GM19351 (cell line): ENCODE data around the gene SMIM11.
"Not testable (repeated sequence)": the region's sequence is repeated elsewhere in the genome, so short reads cannot be mapped to it uniquely, and the experiment has no call there.

Experiments used
- ATAC-seq: cut with Tn5 transposase; IDR thresholded peaks from one replicate; pipeline ENCODE4 v1.9.1; 2021; ENCODE audit warnings: mild to moderate bottlenecking, moderate library complexity; ENCODE audit not compliant: unreplicated experiment

Gene SMIM11

DNA sequence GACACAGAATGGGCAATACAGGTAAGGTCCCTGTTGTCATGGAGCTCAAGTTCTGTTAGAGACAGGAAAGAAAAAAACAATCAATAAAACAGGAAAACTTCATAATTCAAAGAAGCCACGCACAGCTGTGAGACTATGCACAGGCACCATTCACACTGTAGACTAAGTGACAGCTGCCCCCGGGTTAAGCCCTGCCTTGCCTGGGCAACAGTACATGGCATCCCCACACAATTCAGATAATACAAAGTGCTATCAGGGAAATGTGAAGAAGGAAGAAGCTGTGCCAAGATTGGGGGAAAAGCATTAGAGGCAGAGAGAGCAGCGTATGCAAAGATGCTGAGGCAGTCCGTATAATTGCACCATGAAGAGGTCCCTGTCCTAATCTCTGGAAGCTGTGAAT, 20.5 kb upstream of the SMIM11 start:
- ATAC-seq, result no peak

DNA sequence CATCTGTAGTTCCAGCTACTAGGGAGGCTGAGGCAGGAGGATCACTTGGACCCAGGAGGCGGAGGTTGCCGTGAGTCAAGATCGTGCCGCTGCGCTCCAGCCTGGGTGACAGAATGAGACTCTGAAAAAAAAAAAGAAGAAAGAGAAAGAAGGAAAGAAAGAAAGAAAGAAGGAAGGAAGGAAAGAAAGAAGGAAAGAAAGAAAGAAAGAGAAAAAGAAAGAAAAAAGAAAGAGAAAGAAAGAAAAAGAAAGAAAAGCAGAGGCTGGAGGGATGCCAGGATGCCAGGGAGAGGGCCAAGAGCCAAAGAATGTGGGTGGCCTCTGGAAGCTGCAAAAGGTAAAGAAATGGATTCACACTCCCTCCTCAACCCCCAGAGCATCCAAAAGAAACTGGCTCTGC, 19.7 kb upstream of the SMIM11 start:
- no peak for ATAC-seq

DNA sequence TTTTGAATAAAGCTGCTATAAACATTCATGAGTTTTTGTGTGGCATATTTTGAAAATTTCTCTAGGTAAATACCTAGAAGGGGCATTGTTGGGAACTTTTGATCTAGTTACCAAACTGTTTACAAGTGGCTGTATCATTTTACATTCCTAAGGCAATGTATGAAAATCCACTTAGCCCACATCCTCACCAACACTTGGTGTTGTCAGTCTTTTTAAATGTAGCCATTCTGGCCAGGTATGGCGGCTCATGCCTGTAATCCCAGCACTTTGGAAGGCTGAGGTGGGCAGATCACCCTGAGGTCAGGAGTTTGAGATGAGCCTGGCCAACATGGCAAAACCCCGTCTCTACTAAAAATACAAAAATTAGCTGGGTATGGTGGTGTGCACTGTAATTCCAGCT, 17.4 kb upstream of the SMIM11 start:
- no peak for ATAC-seq

DNA sequence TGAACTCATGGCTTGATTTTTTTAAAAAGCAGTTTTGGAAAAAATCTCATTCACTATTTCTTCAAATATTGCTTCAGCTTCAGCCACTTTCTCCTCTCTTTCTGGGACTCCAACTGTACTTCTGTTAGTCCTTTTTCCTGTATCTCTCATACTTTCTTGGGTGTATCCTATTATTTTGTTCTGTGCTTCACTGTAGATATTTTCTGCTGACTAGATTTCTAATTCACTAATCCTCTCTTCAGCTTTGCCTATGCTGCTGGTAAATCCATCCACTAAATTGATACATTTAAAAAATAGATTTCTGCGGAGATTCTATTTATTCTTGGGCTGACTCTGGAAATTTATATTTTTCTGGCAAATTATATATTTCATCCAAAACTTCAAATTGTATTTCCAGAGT, 16.4 kb upstream of the SMIM11 start:
- ATAC-seq, result no peak

DNA sequence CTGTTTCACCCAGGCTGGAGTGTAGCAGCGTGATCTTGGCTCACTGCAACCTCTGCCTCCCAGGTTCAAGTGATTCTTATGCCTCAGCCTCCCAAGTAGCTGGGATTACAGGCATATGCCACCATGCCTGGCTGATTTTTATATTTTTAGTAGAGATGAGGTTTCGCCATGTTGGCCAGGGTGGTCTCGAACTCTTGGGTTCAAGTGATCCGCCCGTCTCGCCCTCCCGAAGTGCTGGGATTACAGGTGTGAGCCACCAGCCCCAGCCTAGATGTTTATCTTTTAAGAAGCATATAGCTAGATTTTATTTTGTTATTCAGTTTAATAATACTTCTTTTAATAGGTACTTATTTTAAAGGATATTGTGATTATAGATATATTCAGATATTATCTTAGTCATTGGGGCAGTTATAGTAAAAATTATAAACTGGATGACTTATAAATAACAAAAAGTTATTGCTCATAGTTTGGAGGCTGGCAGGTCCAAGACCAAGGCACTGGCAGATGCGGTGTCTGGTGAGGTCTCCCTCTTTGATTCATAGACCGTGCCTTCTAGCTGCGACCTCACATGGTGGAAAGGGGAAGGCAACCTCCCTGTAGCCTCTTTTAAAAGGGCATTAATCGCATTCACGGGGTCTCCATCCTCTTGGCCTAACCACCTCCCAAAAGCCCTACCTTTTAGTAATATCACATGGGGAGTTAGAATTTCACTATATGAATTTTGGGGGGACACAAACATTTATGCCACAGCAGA, 14.6 kb upstream of the SMIM11 start:
- no peak for ATAC-seq

DNA sequence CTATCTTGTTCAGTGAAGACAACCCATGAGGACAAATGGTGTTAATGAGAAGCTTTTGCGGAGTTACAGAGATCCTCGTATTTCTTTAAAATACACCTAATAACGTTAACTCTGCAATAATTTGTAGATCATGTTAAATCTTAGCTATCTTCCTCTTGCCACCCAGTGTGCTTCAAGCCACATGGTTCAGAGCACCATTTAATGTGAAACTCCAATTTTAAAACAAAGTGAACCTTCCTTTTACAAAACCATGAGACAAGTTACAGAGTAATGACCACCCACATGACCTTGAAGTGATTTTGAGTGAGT, 13.2 kb upstream of the SMIM11 start:
- no peak for ATAC-seq

DNA sequence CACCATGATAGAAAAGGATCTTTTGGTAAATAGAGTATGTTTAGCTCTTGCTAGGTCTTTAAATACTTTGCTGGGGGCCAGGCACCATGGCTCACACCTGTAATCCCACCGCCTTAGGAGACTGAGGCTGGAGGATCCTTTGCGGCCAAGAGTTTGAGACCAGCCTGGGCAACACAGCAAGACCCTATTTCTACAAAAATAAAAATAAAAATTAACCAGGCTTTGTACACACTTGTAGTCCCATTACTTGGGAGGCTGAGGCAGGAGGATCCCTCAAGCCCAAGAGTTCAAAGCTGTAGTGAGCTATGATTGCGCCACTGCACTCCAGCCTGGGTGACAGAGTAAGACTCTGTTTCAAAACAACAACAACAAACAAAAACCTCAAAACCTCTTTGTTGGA, 12.6 kb upstream of the SMIM11 start:
- no peak for ATAC-seq

DNA sequence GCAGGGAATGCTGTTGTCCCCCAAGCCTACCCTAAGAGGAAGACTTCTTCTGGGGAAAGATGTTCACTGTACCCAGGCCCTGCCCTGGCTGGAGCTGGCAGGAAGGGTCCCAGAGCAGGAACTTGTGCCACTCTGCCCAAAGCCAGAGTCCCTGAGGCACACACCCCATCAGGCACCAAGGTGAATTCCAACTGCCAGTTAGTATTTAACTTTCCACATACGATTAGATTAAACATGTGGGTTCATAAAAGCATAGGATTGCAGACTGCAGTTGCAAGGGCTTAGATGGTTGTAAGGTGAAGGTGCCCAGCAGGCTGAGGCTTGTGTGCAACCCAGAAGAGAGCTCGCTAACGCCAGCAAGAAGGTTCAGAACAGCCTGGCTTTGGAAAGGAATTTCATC, 11.6 kb upstream of the SMIM11 start, which contains the start of gene KCNE2:
Gene KCNE2, plus strand, starts transcription at position 274 of the 400 bp plus-strand sequence. CDS start 6,473 bp downstream, outside the sequence.
- no peak for ATAC-seq

DNA sequence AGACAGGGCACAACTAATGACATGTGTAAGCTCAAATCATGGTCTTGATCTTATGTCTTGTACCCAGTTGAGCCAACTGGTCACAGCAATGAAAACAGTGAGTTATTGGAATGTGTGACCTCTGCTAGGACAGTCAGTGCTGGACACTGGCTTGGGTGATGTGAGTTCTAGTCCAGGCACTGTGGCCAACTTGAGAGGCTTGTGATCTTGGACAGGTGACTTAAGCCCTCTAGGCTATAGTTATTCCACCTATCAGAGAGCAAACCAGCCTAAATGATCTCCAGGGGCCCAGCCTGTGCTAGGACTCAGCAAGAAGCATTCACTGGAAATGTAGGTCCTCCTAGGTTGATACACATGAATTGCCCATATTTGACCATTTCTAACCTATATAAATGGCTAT, 10.4 kb upstream of the SMIM11 start:
- no peak for ATAC-seq

DNA sequence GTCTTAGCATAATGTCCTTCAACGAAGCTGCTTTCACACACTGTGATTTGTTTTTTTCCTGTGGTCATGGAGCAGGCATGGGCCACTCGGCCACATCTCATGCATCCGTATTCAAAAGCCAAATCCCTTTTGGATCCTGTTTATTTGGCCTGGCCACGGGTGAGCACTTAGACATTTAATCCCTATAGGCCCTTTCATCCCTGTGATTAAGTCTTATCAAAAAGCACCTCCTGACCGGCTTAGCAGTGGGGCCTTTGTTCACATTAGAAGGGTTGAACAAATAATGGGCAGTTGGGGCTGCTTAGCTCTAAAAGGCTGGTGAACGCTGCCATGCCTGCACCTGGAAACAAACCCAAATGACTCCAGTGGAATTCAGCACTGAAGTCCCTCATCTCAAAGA, 9.5 kb upstream of the SMIM11 start:
- ATAC-seq, result no peak

DNA sequence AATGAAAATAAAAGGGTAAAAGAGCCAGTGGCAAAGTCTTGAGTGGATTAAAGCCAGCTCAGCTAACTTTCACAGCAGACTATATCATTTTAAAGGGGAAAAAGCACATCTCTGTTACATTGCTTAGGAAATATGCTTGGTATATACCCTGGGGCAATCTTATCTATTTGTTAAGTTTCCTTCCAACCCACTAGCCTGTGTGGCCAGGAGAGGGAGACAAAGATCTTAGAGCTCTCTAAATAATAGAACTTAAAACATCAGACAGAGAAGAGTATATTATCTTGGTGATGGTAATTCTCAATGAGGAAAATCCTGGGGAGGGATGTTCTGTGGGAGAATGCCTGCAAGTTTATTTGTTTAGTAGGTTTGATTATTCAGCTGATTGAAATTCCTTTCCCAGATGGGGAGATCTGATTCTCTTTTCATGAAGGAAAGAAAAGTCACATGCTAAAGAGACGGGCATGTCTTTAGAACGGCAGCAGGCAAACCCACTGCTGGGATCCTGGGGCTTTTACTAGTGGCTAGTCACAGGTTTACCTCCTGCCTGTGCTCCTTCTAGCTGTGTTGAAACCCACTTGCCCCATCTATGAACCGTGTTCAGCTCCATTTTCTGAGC, 7.9 kb upstream of the SMIM11 start:
- ATAC-seq, result peak; percentile 51

DNA sequence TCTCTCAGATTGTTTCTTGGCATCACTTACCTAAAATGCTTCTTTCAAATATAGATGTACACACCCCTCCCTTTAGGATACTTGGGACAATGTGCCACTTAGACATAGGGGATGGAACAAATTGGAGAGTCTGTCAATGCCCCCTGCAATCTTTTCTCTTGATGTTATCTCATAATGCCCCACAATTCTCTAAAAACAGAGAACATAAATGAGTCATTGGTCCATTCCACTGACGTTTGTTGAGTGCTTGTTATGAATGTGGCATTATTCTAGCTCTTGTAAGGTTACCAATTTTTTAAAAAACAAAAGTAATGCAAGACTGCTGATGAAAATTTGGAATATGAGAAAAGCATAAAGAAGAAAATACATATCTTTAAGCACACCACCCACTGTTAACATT, 5.6 kb upstream of the SMIM11 start:
- no peak for ATAC-seq

DNA sequence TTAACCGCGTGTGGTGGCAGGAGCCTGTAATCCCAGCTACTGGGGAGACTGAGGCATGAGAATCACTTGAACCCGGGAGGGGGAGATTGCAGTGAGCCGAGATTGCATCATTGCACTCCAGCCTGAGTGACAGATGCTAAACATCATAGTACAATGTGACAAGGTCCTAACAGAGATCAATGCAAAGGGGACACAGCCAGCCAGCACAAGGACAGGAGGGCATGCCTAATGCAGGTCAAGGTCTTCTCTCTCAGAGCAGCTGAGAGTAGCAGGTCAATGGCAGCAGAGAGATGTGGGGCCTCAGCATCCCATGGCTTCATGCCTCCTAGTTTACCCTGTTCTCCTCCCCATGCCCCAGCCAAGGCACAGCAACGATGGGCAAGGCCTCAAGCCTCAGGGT, 3.0 kb upstream of the SMIM11 start:
- no peak for ATAC-seq

DNA sequence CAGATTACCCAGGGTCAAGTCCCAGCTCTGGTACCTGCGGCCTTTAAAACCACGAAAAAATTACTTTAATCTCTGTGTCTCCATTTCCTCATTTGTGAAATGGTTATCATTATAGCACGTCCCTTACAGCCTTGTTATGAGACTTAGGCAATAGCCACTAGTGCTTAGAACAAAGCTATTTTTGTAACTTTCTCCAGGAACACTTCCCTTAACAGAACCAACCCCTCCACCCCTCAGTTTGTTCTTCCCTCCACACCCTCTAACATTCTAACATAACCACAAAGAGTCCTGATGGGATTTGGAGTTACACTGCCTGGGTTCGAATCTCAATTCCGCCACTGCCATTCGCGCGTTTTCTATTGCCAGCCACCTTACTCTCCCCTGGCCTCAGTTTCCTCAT, 845 bp upstream of the SMIM11 start:
- not testable (repeated sequence) for ATAC-seq

DNA sequence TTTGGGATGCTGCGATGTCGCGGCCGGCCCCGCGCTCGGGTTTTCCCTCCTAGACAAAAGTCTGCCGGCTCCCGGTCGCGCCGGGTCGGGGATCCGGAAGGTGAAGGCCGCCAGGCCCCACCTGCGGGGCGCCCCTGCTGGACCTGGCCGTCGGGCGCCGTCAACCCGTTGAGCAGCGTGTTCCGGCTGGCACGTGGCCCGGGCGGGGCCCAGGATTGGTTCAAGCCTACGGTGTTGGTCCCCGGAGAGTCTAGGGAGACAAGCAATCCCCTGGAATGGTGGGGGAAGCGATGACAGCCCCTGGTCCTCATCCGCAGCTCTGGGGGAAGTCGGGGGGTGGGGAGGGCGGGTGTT, 289 bp downstream of the SMIM11 start:
- ATAC-seq, result peak; percentile 56

DNA sequence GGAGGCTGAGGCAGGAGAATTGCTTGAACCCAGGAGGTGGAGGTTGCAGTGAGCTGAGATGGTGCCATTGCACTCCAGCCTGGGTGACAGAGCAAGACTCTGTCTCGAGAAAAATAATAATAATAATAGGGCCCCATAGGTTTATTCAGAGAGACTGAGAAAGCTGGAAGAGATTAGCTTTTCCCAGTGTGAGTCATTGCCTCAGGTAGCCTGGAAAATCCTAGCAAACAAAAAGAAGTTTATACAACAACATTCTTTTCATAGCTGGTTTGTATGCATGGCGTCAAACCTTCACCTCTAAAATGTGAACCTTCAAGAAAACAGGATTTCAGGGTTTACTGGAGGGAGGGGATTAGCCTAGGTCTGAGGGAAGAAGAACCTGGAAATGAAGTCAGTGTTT, 7.8 kb downstream of the SMIM11 start:
- not testable (repeated sequence) for ATAC-seq

DNA sequence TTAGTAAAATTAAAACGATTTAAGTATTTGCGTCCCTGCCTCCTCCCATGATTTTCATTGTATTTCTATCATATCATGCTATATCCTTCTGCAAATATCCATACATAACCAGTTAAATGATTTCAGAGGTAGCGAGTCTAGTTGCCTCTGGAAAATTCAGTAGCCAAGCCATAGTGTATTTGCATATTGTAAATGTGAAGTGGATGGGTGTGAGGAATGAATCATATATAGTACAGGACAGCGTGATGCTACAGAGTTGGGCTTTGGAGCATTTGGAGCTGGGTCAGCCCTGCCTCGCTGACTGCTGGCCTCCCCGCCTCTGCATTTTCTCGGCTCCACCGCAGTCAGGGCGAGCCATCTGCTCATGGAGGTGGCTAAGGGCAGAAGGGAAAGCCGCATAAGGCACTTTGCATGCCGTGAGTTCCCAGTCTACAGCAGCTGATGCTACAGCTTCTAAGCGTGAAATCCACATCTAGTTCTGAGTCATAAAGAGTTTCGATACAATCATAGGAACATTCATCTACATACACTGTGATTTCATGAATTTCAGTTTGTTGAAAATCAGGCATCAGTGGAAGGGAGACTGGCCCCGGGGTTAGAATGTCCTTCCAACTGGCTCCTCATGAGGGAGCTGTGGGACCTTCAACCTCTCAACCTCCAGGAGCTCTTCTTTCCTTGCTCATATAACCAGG, 8.6 kb downstream of the SMIM11 start:
- ATAC-seq, result peak; percentile 93

DNA sequence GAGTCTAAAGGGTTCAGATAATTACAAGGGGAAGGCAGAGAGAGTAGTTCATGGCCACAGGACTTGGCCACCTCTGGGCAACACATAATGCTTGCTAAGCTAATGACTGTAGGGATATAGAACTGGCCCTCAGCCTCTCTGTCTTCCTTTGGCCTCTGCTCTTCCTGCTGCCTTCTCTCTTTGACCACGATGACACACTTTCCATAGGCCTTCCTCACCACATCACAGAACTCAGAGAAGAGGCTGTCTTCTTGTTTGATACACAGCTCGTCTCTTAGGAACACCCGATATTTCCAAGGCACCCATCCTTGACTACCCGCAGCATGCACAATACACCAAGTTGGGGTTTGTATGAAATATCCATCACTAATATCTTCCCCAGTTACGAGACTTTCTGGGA, 25.2 kb downstream of the SMIM11 start:
- ATAC-seq, result not testable (repeated sequence)

DNA sequence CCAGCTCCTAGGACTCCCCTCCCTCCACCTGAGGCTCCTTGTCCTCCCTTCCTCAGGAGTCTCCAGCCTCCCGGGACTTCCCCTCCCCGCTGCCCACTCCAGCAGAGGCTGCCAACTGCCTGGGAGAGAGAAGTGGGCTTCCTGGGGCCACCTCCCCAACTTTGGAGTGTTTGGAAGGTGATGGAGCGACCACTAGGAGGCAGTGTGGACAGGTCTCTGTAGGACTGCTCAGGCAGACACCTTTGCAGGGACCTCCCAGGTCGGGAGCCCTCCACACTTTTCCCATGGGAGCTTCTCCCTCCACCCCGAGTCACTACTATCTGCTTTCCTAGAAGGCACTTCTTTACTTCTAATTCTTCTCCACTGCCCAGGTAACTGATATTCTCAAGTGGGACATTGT, 29.4 kb downstream of the SMIM11 start:
- ATAC-seq, result not testable (repeated sequence)

DNA sequence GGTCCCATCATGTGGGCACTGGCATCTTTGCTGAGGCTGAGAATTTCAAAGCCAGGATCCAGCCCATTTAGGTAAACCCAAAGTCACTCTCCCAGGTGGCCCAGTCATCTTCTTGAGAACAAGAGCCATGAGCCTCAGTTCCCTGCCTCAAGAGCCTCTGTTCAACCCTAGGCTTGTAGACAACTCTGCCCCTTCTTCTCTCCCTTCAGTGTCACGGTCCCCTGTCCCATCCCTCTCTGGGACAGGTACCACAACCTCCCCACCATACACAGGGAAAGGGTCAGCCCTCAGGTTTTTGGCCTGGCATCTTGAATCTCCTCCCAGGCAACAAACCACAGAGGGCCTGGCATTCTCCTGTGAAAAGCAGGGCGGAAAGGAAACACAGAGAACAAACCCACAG, 30.4 kb downstream of the SMIM11 start:
- ATAC-seq, result not testable (repeated sequence)

DNA sequence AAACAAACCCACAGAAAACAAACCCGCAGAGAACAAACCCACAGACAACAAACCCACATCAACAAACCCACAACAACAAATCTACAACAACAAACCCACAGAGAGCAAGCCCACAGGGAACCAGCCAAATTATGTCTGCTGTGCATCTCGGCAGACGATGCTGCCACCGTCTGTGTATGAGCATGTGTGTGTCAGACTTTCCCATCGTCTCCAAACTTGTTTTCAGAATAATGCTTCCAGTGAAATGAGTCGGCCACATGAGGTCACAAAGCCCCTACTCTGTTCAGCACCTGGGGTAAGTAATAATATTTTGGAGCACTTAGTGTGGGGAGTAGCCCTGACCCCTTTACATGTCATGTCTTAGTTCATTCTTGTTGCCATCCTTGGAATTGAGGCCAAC, 30.8 kb downstream of the SMIM11 start:
- ATAC-seq, result not testable (repeated sequence)

DNA sequence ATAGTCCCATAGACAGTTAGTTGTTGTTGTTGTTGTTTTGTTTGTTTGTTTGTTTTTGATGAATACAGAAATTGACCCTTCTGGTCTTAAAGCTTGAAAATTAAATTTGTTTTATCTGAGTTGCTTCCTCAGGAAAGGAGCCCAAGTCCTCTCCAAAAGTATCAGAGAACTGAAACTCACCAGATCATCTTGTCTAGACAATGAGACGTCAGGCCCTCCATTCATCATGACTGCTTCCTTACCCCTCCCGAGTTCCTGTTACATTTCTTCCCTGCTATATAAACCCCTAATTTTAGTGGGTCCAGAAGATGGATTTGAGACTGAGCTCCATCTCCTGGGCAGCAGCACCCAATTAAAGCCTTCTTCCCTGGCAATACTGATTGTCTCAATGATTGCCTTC, 31.4 kb downstream of the SMIM11 start:
- not testable (repeated sequence) for ATAC-seq
